NCI-H2196 treated with DMSO at 0.1 percent for 48 hours (cell line): ENCODE measurements around the gene CDH3.

ENCODE experiments used
- DNase-seq: peaks from one replicate; lab custom pipeline; 2025; ENCODE audit not compliant: unreplicated experiment; lab: John Stamatoyannopoulos, UW

The CDH3 gene

GRCh38 chr16:68646953-68647659, 2.0 kb downstream of the CDH3 start:
- no peak for DNase-seq

GRCh38 chr16:68651136-68651535, 6.0 kb downstream of the CDH3 start:
- DNase-seq = no peak

- DNase-seq = no peak
Observed at GRCh38 chr16:68652659-68653058, 7.5 kb downstream of the CDH3 start.

- DNase-seq = no peak
Observed at GRCh38 chr16:68655806-68656205, 10.7 kb downstream of the CDH3 start.

GRCh38 chr16:68656751-68657150, 11.6 kb downstream of the CDH3 start:
- no peak for DNase-seq

- DNase-seq = no peak
Observed at GRCh38 chr16:68658341-68658973, 13.3 kb downstream of the CDH3 start.

GRCh38 chr16:68658974-68659360, 13.9 kb downstream of the CDH3 start:
- no peak for DNase-seq

- DNase-seq = no peak
Observed at GRCh38 chr16:68659412-68660358, 14.6 kb downstream of the CDH3 start.

GRCh38 chr16:68660359-68660795, 15.3 kb downstream of the CDH3 start:
- DNase-seq = no peak

- no peak for DNase-seq
Observed at GRCh38 chr16:68662035-68662434, 16.9 kb downstream of the CDH3 start.

- no peak for DNase-seq
Observed at GRCh38 chr16:68664297-68664696, 19.2 kb downstream of the CDH3 start.

GRCh38 chr16:68665501-68665900, 20.4 kb downstream of the CDH3 start:
- DNase-seq = no peak

- no peak for DNase-seq
Observed at GRCh38 chr16:68668266-68668665, 23.2 kb downstream of the CDH3 start.

- no peak for DNase-seq
Observed at GRCh38 chr16:68676113-68676860, 31.2 kb downstream of the CDH3 start.

GRCh38 chr16:68681038-68681437, 35.9 kb downstream of the CDH3 start:
- DNase-seq = no peak

GRCh38 chr16:68685685-68686478, 40.8 kb downstream of the CDH3 start:
- DNase-seq = no peak

GRCh38 chr16:68686905-68687304, 41.8 kb downstream of the CDH3 start:
- DNase-seq = no peak

- no peak for DNase-seq
Observed at GRCh38 chr16:68689921-68690320, 44.8 kb downstream of the CDH3 start.

- no peak for DNase-seq
Observed at GRCh38 chr16:68695575-68695974, 50.5 kb downstream of the CDH3 start.

GRCh38 chr16:68696514-68696913, 51.4 kb downstream of the CDH3 start:
- no peak for DNase-seq
